Ishikawa (cell line): ENCODE results near the gene BIK.

Experiments used
- CEBPB ChIP-seq: IDR thresholded peaks from 2 replicates; pipeline ENCODE4 v1.6.1; 2012
- EP300 ChIP-seq: IDR thresholded peaks from 2 replicates; pipeline ENCODE4 v1.6.1; 2012; ENCODE audit warnings: borderline replicate concordance
- FOXM1 ChIP-seq: IDR thresholded peaks from 2 replicates; pipeline ENCODE4 v1.6.1; 2012; ENCODE audit warnings: low read depth, borderline replicate concordance
- RAD21 ChIP-seq: IDR thresholded peaks from 2 replicates; pipeline ENCODE4 v1.6.1; 2012; ENCODE audit warnings: low read depth
- TAF1 ChIP-seq: IDR thresholded peaks from 2 replicates; pipeline ENCODE4 v1.6.1; 2012; ENCODE audit warnings: low read depth, mild to moderate bottlenecking
- TCF12 ChIP-seq: IDR thresholded peaks from 2 replicates; pipeline ENCODE4 v1.6.1; 2012; ENCODE audit warnings: low read depth
- TF ChIP-seq, protein P1 (sequence below): IDR thresholded peaks from 2 replicates; pipeline ENCODE4 v1.6.1; 2012
- TF ChIP-seq, protein P2 (sequence below): IDR thresholded peaks from 2 replicates; pipeline ENCODE4 v1.6.1; 2012; ENCODE audit warnings: low read depth, mild to moderate bottlenecking
- TF ChIP-seq, protein P3 (sequence below): IDR thresholded peaks from 2 replicates; pipeline ENCODE4 v1.6.1; 2012

DNA sequence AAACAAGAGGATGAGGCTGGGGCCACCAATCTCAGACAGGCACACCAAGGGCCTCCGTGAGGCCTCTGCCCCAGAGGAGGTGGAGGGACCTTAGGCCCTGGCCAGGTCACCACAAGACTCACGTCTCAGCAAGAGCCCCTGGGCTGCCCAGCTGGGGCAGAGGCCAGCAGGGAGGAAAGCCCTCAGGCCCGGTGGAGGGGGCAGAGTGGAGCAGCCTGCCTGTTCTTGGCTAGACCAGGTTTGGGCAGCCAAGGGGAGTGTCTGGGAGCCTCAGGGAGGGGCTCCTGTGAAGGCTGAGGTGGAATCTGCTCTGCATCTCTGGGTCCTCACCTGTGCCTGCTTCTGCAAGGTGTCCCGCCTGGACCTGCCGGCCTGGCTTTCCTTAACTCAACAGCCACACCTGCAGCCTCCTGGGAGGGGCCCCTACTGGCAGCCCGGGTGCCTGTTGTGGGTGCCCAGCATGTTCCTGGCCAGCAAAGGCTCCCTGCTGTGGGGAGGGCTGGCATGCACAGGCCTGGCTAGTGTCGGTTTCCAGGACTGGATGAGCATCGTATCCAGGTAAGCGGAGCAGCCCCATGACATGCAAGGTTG is 64.5 kb downstream of the BIK start:
- TF ChIP-seq TAF1 (no peak), FOXM1 (no peak), EP300 (no peak), RAD21 (no peak), CEBPB (no peak), TCF12 (peak; percentile 87)
- TF ChIP-seq, protein P1, sequence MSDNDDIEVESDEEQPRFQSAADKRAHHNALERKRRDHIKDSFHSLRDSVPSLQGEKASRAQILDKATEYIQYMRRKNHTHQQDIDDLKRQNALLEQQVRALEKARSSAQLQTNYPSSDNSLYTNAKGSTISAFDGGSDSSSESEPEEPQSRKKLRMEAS = no peak
- TF ChIP-seq, protein P2, sequence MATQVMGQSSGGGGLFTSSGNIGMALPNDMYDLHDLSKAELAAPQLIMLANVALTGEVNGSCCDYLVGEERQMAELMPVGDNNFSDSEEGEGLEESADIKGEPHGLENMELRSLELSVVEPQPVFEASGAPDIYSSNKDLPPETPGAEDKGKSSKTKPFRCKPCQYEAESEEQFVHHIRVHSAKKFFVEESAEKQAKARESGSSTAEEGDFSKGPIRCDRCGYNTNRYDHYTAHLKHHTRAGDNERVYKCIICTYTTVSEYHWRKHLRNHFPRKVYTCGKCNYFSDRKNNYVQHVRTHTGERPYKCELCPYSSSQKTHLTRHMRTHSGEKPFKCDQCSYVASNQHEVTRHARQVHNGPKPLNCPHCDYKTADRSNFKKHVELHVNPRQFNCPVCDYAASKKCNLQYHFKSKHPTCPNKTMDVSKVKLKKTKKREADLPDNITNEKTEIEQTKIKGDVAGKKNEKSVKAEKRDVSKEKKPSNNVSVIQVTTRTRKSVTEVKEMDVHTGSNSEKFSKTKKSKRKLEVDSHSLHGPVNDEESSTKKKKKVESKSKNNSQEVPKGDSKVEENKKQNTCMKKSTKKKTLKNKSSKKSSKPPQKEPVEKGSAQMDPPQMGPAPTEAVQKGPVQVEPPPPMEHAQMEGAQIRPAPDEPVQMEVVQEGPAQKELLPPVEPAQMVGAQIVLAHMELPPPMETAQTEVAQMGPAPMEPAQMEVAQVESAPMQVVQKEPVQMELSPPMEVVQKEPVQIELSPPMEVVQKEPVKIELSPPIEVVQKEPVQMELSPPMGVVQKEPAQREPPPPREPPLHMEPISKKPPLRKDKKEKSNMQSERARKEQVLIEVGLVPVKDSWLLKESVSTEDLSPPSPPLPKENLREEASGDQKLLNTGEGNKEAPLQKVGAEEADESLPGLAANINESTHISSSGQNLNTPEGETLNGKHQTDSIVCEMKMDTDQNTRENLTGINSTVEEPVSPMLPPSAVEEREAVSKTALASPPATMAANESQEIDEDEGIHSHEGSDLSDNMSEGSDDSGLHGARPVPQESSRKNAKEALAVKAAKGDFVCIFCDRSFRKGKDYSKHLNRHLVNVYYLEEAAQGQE = no peak
- TF ChIP-seq, protein P3, sequence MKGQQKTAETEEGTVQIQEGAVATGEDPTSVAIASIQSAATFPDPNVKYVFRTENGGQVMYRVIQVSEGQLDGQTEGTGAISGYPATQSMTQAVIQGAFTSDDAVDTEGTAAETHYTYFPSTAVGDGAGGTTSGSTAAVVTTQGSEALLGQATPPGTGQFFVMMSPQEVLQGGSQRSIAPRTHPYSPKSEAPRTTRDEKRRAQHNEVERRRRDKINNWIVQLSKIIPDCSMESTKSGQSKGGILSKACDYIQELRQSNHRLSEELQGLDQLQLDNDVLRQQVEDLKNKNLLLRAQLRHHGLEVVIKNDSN = no peak
